Breast epithelium (tissue), 3 donors: ENCODE measurements around the gene DARS2.

Experiments
- POLR2AphosphoS5 ChIP-seq, 3 donors: sonication (generic); formaldehyde crosslinking; IDR thresholded peaks; one replicate each; pipeline ENCODE4 v1.6.1; 2017; ENCODE audit warnings: antibody characterized with exemption in 3 of 3
- TF ChIP-seq, protein P1 (sequence below), 3 donors: fragments of 450-650 bp; IDR thresholded peaks; one replicate each; pipeline ENCODE4 v1.5.1; 2016 to 2017; ENCODE audit warnings: antibody characterized with exemption in 3 of 3, mild to moderate bottlenecking in 3 of 3, moderate library complexity in 3 of 3

DNA sequence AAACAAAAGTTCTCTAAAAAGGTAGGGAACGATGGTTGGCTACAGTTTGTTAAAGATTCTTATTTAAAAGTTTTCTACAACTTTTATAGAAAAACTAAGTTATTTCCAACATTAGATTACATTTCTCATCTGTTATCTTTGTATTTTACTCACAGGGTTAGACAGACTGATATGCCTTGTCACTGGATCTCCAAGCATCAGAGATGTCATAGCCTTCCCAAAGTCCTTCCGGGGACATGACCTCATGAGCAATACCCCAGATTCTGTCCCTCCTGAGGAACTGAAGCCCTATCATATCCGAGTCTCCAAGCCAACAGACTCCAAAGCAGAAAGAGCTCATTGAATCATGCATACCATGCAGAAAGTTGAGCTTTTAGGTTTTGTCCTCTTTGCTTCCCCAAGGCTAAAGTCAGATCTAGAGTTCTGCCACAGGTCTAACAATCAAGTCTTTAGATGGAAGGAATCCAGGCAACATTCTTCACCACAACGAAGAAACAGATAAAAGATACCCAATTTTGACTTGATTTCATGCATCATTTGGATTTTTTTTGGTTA is 33.0 kb downstream of the DARS2 start:
- TF ChIP-seq, protein P1, sequence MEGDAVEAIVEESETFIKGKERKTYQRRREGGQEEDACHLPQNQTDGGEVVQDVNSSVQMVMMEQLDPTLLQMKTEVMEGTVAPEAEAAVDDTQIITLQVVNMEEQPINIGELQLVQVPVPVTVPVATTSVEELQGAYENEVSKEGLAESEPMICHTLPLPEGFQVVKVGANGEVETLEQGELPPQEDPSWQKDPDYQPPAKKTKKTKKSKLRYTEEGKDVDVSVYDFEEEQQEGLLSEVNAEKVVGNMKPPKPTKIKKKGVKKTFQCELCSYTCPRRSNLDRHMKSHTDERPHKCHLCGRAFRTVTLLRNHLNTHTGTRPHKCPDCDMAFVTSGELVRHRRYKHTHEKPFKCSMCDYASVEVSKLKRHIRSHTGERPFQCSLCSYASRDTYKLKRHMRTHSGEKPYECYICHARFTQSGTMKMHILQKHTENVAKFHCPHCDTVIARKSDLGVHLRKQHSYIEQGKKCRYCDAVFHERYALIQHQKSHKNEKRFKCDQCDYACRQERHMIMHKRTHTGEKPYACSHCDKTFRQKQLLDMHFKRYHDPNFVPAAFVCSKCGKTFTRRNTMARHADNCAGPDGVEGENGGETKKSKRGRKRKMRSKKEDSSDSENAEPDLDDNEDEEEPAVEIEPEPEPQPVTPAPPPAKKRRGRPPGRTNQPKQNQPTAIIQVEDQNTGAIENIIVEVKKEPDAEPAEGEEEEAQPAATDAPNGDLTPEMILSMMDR (IDR thresholded peaks at IDR 0.05) = no peak
- no peak for TF ChIP-seq POLR2AphosphoS5 (IDR thresholded peaks at IDR 0.05)
